ENCODE results near the gene GOLPH3L.
"Not testable (repeated sequence)": the region's sequence is repeated elsewhere in the genome, so short reads cannot be mapped to it uniquely, and the experiment has no call there.

The GOLPH3L gene

DNA sequence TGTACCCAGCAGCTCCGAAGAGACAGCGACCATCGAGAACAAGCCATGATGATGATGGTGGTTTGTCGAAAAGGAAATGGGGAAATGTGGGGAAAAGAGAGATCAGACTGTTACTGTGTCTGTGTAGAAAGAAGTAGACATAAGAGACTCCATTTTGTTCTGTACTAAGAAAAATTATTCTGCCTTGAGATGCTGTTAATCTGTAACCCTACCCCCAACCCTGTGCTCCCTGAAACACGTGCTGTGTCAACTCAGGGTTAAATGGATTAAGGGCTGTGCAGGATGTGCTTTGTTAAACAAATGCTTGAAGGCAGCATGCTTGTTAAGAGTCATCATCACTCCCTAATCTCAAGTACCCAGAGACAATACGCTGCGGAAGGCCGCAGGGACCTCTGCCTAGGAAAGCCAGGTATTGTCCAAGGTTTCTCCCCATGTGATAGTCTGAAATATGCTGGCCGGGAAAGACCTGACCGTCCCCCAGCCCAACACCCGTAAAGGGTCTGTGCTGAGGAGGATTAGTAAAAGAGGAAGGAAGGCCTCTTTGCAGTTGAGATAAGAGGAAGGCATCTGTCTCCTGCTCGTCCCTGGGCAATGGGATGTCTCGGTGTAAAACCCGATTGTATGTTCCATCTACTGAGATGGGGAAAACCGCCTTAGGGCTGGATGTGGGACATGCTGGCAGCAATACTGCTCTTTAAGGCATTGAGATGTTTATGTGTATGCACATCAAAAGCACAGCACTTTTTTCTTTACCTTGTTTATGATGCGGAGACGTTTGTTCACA is 61.9 kb downstream of the GOLPH3L start:
- not testable (repeated sequence) for H3K9me3 Mint-ChIP-seq (ENCODE audit: low read depth); H3K27ac Mint-ChIP-seq; H3K36me3 Mint-ChIP-seq; H3K4me3 Mint-ChIP-seq; H3K27me3 Mint-ChIP-seq; H3K4me1 Mint-ChIP-seq (ENCODE audit: low read depth)

- Mint-ChIP-seq H3K27me3 (no peaks in the 10 kb centered on the region), H3K9me3 (ENCODE audit: low read depth) (no peaks in the 10 kb centered on the region), H3K36me3 (peaks cover 12% of the 10 kb centered on the region), H3K27ac (no peak within 1 kb of the TSS), H3K4me1 (ENCODE audit: low read depth) (peaks cover 28% of the 10 kb centered on the region), H3K4me3 (no peak within 1 kb of the TSS)
These were observed 67.6 kb downstream of the GOLPH3L start, which contains the start of gene ENSA for GRCh38 chr1:150629115-150629928. ENSA (minus strand) TSS chr1:150629612; CDS start chr1:150629470, 142 bp downstream.

GRCh38 chr1:150628766-150629114 is 68.2 kb downstream of the GOLPH3L start:
- Mint-ChIP-seq H3K27ac (no peak overlapping the region), H3K4me1 (ENCODE audit: low read depth) (peaks cover 32% of the 10 kb centered on the region), H3K9me3 (ENCODE audit: low read depth) (no peaks in the 10 kb centered on the region)

GRCh38 chr1:150627826-150628410 is 69.0 kb downstream of the GOLPH3L start:
- no peak overlapping the region for H3K4me3 Mint-ChIP-seq
- peaks cover 12% of the 10 kb centered on the region for H3K36me3 Mint-ChIP-seq
- peak overlapping the region; percentile 16 for H3K27ac Mint-ChIP-seq
- H3K4me1 Mint-ChIP-seq (ENCODE audit: low read depth) = peaks cover 36% of the 10 kb centered on the region
- no peaks in the 10 kb centered on the region for H3K9me3 Mint-ChIP-seq (ENCODE audit: low read depth)
- H3K27me3 Mint-ChIP-seq = no peaks in the 10 kb centered on the region

More at GRCh38 chr1:150628766-150629114, 68.2 kb downstream of the GOLPH3L start:
- Mint-ChIP-seq H3K36me3 (peaks cover 12% of the 10 kb centered on the region), H3K4me3 (no peak overlapping the region), H3K27me3 (no peaks in the 10 kb centered on the region)

DNA sequence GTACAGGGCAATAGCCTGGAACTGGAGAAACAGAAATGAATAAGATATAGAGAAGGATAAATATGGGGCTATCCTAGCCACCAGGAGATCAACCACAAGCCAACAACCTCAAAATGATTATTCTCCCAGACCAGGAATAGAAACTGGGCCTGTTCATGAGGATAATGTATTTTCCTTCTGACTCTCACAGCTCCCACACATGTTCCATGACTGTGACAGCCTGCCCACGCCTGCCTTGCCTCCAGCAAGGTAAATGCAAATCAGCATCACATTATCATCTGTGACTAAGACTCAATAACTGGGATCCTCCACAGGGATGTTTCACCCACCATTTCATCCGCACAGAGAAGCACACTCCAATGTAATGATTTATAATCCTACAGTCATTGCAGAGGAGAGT is 70.8 kb downstream of the GOLPH3L start:
- Mint-ChIP-seq H3K4me1 (ENCODE audit: low read depth) (peaks cover 46% of the 10 kb centered on the region), H3K36me3 (peaks cover 11% of the 10 kb centered on the region), H3K27me3 (no peaks in the 10 kb centered on the region), H3K9me3 (ENCODE audit: low read depth) (no peaks in the 10 kb centered on the region), H3K27ac (peak overlapping the region; percentile 72), H3K4me3 (no peak overlapping the region)

- Mint-ChIP-seq H3K4me1 (ENCODE audit: low read depth) (peaks cover 58% of the 10 kb centered on the region), H3K36me3 (peaks cover 17% of the 10 kb centered on the region), H3K27ac (peak overlapping the region; percentile 64), H3K4me3 (peak overlapping the region; percentile 2)
- H3K9me3 Mint-ChIP-seq (ENCODE audit: low read depth); H3K27me3 Mint-ChIP-seq: not testable (repeated sequence)
These were observed 72.4 kb downstream of the GOLPH3L start for GRCh38 chr1:150624546-150624945.

- H3K4me1 Mint-ChIP-seq (ENCODE audit: low read depth) = peaks cover 62% of the 10 kb centered on the region
- H3K27ac Mint-ChIP-seq = peak overlapping the region; percentile 22
- not testable (repeated sequence) for H3K9me3 Mint-ChIP-seq (ENCODE audit: low read depth); H3K27me3 Mint-ChIP-seq; H3K4me3 Mint-ChIP-seq
- peaks cover 21% of the 10 kb centered on the region for H3K36me3 Mint-ChIP-seq
These were observed 72.8 kb downstream of the GOLPH3L start for GRCh38 chr1:150624134-150624533.

DNA sequence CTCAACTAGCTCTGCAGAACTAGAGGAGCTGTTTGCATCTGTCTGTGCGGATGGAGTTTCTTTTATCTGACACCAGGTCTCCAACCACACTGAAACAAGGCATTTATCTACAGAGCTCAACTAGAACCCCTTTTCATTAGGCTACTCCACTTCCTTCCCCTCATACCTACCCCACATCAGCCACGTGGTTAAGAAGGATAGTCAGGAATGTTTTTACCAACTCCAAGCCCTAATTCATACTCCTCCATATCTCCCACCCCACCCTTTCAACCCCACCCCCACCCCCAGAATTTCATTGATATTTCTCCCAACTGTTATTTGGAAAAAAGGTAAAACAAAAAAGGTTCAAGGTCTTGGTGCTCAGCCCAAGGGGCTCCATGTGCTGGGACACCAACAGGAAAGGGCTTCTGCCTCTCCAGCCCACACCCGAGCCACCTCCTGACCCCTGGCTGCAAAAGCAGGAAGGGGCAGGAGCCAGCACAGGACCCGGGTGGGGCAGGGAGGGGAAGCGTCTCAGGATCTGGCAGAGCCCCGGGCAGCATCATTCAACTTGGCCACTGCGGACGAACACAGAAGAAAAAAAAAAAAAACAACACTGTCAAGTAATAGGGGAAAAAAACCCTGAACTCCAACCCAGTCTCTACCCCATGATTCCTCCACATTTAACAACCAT is 74.5 kb downstream of the GOLPH3L start:
- peaks cover 21% of the 10 kb centered on the region for H3K36me3 Mint-ChIP-seq
- H3K9me3 Mint-ChIP-seq (ENCODE audit: low read depth) = no peaks in the 10 kb centered on the region
- H3K27me3 Mint-ChIP-seq = no peaks in the 10 kb centered on the region
- H3K4me3 Mint-ChIP-seq = peak overlapping the region; percentile 46
- peak overlapping the region; percentile 87 for H3K27ac Mint-ChIP-seq
- H3K4me1 Mint-ChIP-seq (ENCODE audit: low read depth) = peaks cover 62% of the 10 kb centered on the region

GRCh38 chr1:150621497-150622302 is 75.3 kb downstream of the GOLPH3L start:
- Mint-ChIP-seq H3K36me3 (peaks cover 19% of the 10 kb centered on the region), H3K27me3 (no peaks in the 10 kb centered on the region), H3K9me3 (ENCODE audit: low read depth) (no peaks in the 10 kb centered on the region), H3K27ac (peak overlapping the region; percentile 87), H3K4me3 (peak overlapping the region; percentile 46), H3K4me1 (ENCODE audit: low read depth) (peaks cover 63% of the 10 kb centered on the region)

DNA sequence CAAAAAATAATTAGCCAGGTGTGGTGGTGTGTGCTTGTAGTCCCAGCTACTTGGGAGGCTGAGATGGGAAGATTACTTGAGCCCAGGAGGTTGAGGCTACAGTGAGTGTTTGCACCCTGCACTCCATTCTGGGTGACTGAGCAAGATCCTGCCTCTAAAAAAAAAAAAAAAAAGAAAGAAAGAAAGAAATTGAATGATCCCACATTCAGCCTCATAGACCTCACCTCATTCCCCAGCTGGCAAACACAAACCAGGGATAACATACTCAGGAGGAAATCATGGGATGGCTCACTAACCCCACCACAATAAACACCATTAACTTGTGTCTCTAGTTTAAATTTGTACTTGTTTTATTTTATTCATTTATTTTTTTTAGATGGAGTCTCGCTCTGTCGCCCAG is 76.0 kb downstream of the GOLPH3L start:
- H3K9me3 Mint-ChIP-seq (ENCODE audit: low read depth) = no peaks in the 10 kb centered on the region
- no peaks in the 10 kb centered on the region for H3K27me3 Mint-ChIP-seq
- peaks cover 67% of the 10 kb centered on the region for H3K4me1 Mint-ChIP-seq (ENCODE audit: low read depth)
- no peak overlapping the region for H3K4me3 Mint-ChIP-seq
- H3K36me3 Mint-ChIP-seq = peaks cover 20% of the 10 kb centered on the region
- H3K27ac Mint-ChIP-seq = peak overlapping the region; percentile 92

DNA sequence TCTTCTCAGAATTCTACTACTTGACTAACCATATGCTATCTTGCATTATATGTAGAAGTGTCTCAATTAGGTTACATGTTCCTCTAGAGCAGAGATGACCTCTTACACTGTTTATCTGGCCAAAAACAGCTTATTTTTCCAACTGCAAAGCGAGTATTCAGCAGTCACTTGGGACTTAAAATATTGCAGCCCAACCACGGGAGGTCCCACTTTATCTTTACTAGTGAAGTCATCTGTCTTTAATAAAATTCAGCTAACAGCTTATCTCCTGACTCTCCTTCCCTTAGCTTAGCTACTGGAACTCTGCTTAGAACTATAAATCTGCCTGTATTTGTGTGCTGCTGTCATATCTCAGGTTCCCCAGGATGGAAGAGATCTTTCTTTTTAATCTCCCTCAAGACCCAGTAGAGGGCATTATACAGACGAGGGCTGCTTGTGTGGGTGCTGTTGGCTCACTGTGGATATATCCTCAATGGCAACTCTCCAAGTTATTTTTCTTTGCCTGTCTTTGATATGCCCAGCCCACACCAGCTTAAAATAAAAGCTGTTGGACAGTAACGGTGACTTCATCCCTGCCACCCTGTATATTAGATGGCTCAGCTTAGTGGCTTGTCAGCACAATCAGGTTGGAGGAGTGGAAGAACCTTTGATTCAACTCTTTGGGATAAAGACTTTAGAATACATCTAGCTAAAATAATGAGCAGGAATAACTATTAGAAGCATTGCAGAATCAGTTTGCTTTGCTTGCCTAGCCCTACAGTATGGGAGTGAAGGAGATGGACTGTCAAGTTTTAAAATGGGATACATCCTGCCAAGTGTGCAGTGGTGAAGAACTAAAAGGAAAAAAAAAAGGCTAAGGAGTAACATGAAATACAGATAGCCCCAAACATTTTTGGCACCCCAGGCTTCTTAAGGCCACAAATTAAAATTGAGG is 77.1 kb downstream of the GOLPH3L start:
- Mint-ChIP-seq H3K4me1 (ENCODE audit: low read depth) (peaks cover 69% of the 10 kb centered on the region), H3K36me3 (peaks cover 24% of the 10 kb centered on the region), H3K27me3 (no peaks in the 10 kb centered on the region), H3K9me3 (ENCODE audit: low read depth) (no peaks in the 10 kb centered on the region), H3K27ac (peak overlapping the region; percentile 92), H3K4me3 (peak overlapping the region; percentile 46)

- Mint-ChIP-seq H3K4me1 (ENCODE audit: low read depth) (peaks cover 72% of the 10 kb centered on the region), H3K27ac (peak overlapping the region; percentile 85), H3K4me3 (peak overlapping the region; percentile 51), H3K36me3 (peaks cover 23% of the 10 kb centered on the region), H3K9me3 (ENCODE audit: low read depth) (no peaks in the 10 kb centered on the region), H3K27me3 (no peaks in the 10 kb centered on the region)
These were observed 81.4 kb downstream of the GOLPH3L start for GRCh38 chr1:150615346-150616201.
